Right lobe of liver (tissue), 6 donors: ENCODE results near the gene SERPINA3. TPM values are rescaled to one million over a fixed set of nuclear protein-coding genes. Genes with fewer than 3 reads are reported as not detected.

Experiments
- ATAC-seq, 4 donors: fragments of 200-7000 bp; cut with Tn5 transposase; one replicate each; pipeline ENCODE4 v1.9.1; 2020; ENCODE audit warnings: mild to moderate bottlenecking in 4 of 4, moderate library complexity in 4 of 4
- DNase-seq, 3 donors: peaks; one replicate each; pipeline ENCODE4 v3.0.0-alpha.2; 2020
- H3K27ac ChIP-seq, 3 donors: fragments of 200-600 bp; one replicate each; pipeline ENCODE4 v1.8.0; 2022
- H3K27me3 ChIP-seq, 2 donors: fragments of 200-600 bp; one replicate each; pipeline ENCODE4 v1.8.0; 2022
- H3K36me3 ChIP-seq, 4 donors: fragments of 200-600 bp; sonication (generic) in 1 of 4; one replicate each; pipeline versions ENCODE4 v1.5.1 to v1.8.0; 2017 to 2022; ENCODE audit warnings: control low read depth in 1 of 4
- H3K4me1 ChIP-seq, 4 donors: fragments of 200-600 bp; sonication (generic) in 1 of 4; one replicate each; pipeline versions ENCODE4 v1.5.1 to v1.8.0; 2017 to 2022; ENCODE audit warnings: control low read depth in 1 of 4
- H3K4me3 ChIP-seq, 3 donors: fragments of 200-600 bp; one replicate each; pipeline ENCODE4 v1.8.0; 2022
- H3K9me3 ChIP-seq, 4 donors: fragments of 200-600 bp; sonication (generic) in 1 of 4; one replicate each; pipeline versions ENCODE4 v1.5.1 to v1.8.0; 2017 to 2022; ENCODE audit warnings: control low read depth in 1 of 4
- POLR2A ChIP-seq: fragments of 450-650 bp; IDR thresholded peaks from one replicate; pipeline ENCODE4 v1.6.1; 2017; ENCODE audit warnings: antibody characterized with exemption, mild to moderate bottlenecking
- WGBS: methylation state at CpG from one replicate; pipeline ENCODE4 v1.1.6; 2018; ENCODE audit warnings: low coverage, low lambda C conversion rate; ENCODE audit not compliant: insufficient coverage; ENCODE audit errors: missing lambda C conversion rate; 5-methylcytosine and 5-hydroxymethylcytosine counted together
- intact Hi-C, 2 donors: fragments of 100-400 bp; cut with DNase I; formaldehyde crosslinking; loops; one replicate each; pipeline versions ENCODE4 v1.11.2 to v1.14.1; 2022
- total RNA-seq, 6 experiments: library from RNA; depleted of rRNA in 2 of 6; stranded (reverse); fragments of >200 nt in 2 of 6; fragmentation: NEBNext Ultra II Directional in 3 of 6; extraction: Animal tissue kit (Norgen Biotek cat#: 25700) in 3 of 6; gene quantifications; one replicate each; pipeline versions ENCODE4 v1.1.0 to v1.2.4, GENCODE V29; 2016 to 2023
- TF ChIP-seq, protein P1 (sequence below), 4 donors: fragments of 200-600 bp in 3 of 4; fragments of 450-650 bp in 1 of 4; IDR thresholded peaks; one replicate each; pipeline versions ENCODE4 v1.5.1 to v1.8.0; 2016 to 2022; ENCODE audit warnings: antibody characterized with exemption in 4 of 4, mild to moderate bottlenecking in 2 of 4
- donor health status: DM: no; HTN: yes; CAD: no.
- donor health status: DM: no; HTN: no; CAD: no.
- donor health status: DM: no; HTN: no; CAD: no.
- donor health status: DM: no; HTN: yes; CAD: no.
- donor health status: DM: no; HTN: yes; CAD: no.

Gene SERPINA3
- total RNA-seq, 6 experiments from 2014 or later: 5,211 to 12,749 (median 8,707) TPM

DNA sequence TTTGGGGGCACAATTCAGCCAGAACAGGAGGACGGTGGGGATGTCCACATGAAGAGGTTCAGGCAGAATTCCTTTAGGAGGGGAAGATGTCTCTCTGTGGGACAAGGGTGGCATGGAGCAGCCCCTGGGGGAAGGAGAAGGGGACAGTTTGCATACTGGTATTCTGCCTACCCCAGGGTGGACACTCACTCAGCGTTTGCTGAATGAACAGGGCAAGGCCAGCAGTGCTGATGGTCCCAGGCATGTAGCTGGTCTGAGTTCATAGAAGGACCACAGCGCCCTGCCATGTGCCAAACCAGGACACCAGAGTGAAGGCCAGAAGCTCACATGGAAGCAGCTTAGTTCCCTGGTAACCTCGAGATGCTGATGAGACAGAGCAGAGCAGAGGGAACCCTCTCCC, 25.6 kb upstream of the SERPINA3 start:
- no peak for DNase-seq
- intact Hi-C loops: no loop called here
- WGBS: 71% methylated on average over 1 of the region's 4 CpGs

DNA sequence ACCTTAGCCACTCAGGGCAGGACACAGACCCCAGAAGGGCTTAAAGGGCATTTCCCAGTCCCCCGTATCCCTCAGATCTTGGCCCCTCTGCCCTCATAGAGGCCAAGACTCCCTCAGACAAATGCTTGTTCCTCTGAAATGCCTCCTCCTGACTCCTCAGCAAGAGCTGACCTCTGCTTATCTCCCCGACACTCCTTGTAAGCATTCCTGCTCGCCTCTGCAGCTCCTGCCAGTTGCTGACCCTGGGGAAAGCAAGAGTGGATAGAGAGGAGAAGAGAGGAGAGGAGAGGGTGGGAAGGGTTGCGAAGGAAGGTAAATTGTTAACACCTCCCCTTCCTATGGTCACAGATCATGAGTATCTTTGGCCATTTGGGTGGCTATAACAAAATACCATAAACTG, 23.9 kb upstream of the SERPINA3 start:
- H3K4me3 ChIP-seq: no peak overlapping the region
- H3K4me1 ChIP-seq: peaks cover 0 to 58% (median 14%) of the 10 kb centered on the region in 4 donors
- H3K9me3 ChIP-seq: no peaks in the 10 kb centered on the region
- DNase-seq (no peak), ATAC-seq (no peak)
- intact Hi-C loops: no loop called here
- no peaks in the 10 kb centered on the region for H3K27me3 ChIP-seq
- 49% methylated on average over 3 of the region's 4 CpGs for WGBS
- H3K36me3 ChIP-seq: peaks cover 0 to 41% (median 14%) of the 10 kb centered on the region in 4 donors
- TF ChIP-seq POLR2A: no peak
- TF ChIP-seq, protein P1, sequence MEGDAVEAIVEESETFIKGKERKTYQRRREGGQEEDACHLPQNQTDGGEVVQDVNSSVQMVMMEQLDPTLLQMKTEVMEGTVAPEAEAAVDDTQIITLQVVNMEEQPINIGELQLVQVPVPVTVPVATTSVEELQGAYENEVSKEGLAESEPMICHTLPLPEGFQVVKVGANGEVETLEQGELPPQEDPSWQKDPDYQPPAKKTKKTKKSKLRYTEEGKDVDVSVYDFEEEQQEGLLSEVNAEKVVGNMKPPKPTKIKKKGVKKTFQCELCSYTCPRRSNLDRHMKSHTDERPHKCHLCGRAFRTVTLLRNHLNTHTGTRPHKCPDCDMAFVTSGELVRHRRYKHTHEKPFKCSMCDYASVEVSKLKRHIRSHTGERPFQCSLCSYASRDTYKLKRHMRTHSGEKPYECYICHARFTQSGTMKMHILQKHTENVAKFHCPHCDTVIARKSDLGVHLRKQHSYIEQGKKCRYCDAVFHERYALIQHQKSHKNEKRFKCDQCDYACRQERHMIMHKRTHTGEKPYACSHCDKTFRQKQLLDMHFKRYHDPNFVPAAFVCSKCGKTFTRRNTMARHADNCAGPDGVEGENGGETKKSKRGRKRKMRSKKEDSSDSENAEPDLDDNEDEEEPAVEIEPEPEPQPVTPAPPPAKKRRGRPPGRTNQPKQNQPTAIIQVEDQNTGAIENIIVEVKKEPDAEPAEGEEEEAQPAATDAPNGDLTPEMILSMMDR (IDR thresholded peaks at IDR 0.05): no peak
- peak overlapping the region in 1 of 3 donors; percentile 13 for H3K27ac ChIP-seq

More for the DNA sequence above, 25.6 kb upstream of the SERPINA3 start:
- Histone ChIP-seq H3K4me3 (no peak overlapping the region), H3K4me1 (peaks cover 0 to 60% (median 11%) of the 10 kb centered on the region in 4 donors), H3K36me3 (peaks cover 0 to 31% (median 11%) of the 10 kb centered on the region in 4 donors), H3K9me3 (no peaks in the 10 kb centered on the region), H3K27me3 (no peaks in the 10 kb centered on the region), H3K27ac (no peak overlapping the region)
- no peak for TF ChIP-seq POLR2A
- TF ChIP-seq, protein P1 (IDR thresholded peaks at IDR 0.05): no peak
- no peak for ATAC-seq

DNA sequence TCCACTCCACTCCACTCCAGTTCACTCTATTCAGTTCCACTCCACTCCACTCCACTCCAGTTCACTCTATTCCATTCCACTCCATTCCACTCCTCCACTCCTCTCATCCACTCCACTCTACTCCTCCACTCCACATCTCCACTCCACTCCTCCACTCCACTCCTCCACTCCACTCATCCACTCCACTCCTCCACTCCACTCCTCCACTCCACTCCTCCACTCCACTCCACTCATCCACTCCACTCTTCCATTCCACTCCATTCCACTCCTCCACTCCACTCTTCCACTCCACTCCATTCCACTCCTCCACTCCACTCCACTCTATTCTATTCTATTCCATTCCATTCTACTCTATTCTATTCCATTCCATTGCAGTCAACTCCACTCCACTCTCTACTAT, 21.1 kb upstream of the SERPINA3 start:
- peaks cover 0 to 41% (median 14%) of the 10 kb centered on the region in 4 donors for H3K36me3 ChIP-seq
- intact Hi-C loops: no loop called here
- H3K9me3 ChIP-seq: no peaks in the 10 kb centered on the region
- peaks cover 0 to 55% (median 18%) of the 10 kb centered on the region in 4 donors for H3K4me1 ChIP-seq
- TF ChIP-seq POLR2A: no peak
- TF ChIP-seq, protein P1 (IDR thresholded peaks at IDR 0.05): no peak
- no peak overlapping the region for H3K27ac ChIP-seq
- H3K27me3 ChIP-seq: no peaks in the 10 kb centered on the region
- ATAC-seq (no peak), DNase-seq (no peak)
- H3K4me3 ChIP-seq: no peak overlapping the region

DNA sequence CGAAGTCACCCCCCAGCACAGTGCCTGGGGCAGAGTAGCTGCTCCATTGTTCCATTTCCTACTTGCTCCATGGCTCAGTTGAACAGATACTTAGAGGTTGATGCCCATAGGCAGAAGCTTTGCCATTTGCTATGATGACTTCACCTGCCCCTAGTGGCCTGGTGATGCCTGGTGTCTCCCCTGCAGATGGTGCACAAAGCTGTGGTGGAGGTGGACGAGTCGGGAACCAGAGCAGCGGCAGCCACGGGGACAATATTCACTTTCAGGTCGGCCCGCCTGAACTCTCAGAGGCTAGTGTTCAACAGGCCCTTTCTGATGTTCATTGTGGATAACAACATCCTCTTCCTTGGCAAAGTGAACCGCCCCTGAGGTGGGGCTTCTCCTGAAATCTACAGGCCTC, 20.3 kb upstream of the SERPINA3 start:
- ATAC-seq (no peak), DNase-seq (peak in 1 of 3 donors; percentile 11)
- no peak overlapping the region for H3K4me3 ChIP-seq
- H3K4me1 ChIP-seq: peaks cover 0 to 56% (median 22%) of the 10 kb centered on the region in 4 donors
- no peaks in the 10 kb centered on the region for H3K9me3 ChIP-seq
- no peaks in the 10 kb centered on the region for H3K27me3 ChIP-seq
- intact Hi-C loops: no loop called here
- no peak overlapping the region for H3K27ac ChIP-seq
- 88% methylated on average over 1 of the region's 8 CpGs for WGBS
- peaks cover 0 to 41% (median 14%) of the 10 kb centered on the region in 4 donors for H3K36me3 ChIP-seq
- TF ChIP-seq, protein P1 (IDR thresholded peaks at IDR 0.05): no peak
- TF ChIP-seq POLR2A: no peak

DNA sequence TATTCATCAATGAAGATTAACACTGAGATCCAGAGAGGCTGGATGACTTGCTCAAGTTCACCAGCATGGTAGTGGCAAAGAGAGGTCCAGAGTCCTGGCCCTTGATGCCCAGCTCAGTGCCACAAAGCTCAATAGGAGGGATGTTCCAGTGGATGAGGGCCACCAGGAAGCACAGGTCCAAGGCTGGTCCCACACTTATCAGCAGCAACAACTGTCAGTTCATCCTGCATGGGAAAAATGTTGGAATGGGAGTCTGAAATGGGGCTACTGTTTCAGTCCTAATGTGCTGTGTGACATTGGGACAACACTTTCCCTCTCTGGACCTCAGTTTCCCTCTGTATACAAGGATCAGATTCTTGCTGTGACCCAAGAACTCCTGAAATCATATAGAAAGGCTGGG, 19.7 kb upstream of the SERPINA3 start:
- Histone ChIP-seq H3K4me1 (peaks cover 0 to 56% (median 21%) of the 10 kb centered on the region in 4 donors), H3K36me3 (peaks cover 0 to 37% (median 12%) of the 10 kb centered on the region in 4 donors), H3K9me3 (no peaks in the 10 kb centered on the region), H3K27ac (no peak overlapping the region), H3K4me3 (no peak overlapping the region), H3K27me3 (no peaks in the 10 kb centered on the region)
- intact Hi-C loops: no loop called here
- ATAC-seq (no peak), DNase-seq (peak in 1 of 3 donors; percentile 15)
- TF ChIP-seq POLR2A: no peak
